Measurements from ENCODE around the gene COASY. TPM values are rescaled to one million over a fixed set of nuclear protein-coding genes. Genes with fewer than 3 reads are reported as not detected.
A peak's percentile ranks its signal among the peaks of the same experiment; 100 is the strongest.

Gene COASY
- total RNA-seq, 6 experiments from 2014 or later, result 48.1 to 70.5 (median 60.9) TPM

DNA sequence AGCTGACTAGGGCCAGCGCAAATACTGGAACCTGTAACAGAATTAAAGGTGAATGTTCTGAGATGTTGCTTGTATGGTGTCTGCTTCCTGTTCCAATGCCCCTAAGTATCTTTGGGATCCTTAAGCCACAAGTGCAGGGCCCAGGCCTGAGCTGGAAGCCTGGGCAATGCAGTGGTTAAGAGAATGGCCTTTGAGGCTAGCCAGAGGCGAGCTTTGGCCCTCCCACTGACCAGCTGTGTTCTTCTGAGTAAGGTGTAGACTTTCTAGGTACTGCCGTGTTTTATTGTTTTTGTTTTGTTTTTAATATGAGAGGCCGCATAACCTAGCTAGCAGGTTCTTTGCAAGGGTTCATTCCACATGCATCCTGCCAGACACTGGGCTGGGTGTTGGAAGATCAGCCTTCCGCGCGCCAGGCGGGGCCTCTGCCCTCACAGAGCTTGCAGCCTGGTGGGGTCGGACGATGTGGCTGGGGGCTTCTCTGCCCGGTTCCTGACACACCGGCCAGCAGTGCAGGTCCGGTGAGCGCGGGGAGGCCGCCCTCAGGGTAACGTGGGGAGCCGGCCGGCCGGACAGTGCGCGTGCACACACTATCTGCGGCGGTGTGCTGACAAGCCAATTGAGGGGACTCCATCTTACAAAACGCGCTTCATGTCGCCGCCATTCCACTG is 4.4 kb downstream of the COASY start:
- no peaks in the 10 kb centered on the region for H3K9me3 ChIP-seq
- H3K27ac ChIP-seq, result peak overlapping the region; percentile 86 to 94 (median 86)
- 20% methylated on average over 2 of the region's 28 CpGs for WGBS (ENCODE audit: insufficient coverage, low coverage, low lambda C conversion rate, missing lambda C conversion rate)
- peak overlapping the region; percentile 83 to 99 (median 98) for H3K4me3 ChIP-seq
- peaks cover 0 to 39% (median 15%) of the 10 kb centered on the region in 4 donors for H3K36me3 ChIP-seq
- ATAC-seq, result peak; percentile 3 to 34 (median 12)
- TF ChIP-seq, protein P1, sequence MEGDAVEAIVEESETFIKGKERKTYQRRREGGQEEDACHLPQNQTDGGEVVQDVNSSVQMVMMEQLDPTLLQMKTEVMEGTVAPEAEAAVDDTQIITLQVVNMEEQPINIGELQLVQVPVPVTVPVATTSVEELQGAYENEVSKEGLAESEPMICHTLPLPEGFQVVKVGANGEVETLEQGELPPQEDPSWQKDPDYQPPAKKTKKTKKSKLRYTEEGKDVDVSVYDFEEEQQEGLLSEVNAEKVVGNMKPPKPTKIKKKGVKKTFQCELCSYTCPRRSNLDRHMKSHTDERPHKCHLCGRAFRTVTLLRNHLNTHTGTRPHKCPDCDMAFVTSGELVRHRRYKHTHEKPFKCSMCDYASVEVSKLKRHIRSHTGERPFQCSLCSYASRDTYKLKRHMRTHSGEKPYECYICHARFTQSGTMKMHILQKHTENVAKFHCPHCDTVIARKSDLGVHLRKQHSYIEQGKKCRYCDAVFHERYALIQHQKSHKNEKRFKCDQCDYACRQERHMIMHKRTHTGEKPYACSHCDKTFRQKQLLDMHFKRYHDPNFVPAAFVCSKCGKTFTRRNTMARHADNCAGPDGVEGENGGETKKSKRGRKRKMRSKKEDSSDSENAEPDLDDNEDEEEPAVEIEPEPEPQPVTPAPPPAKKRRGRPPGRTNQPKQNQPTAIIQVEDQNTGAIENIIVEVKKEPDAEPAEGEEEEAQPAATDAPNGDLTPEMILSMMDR (IDR thresholded peaks at IDR 0.05), result no peak
- TF ChIP-seq POLR2A (IDR thresholded peaks at IDR 0.05), result no peak
- no peak for DNase-seq
- peaks cover 0 to 66% (median 30%) of the 10 kb centered on the region in 4 donors for H3K4me1 ChIP-seq
- intact Hi-C loops (cut with DNase I), result no loop called here
- no peaks in the 10 kb centered on the region for H3K27me3 ChIP-seq

DNA sequence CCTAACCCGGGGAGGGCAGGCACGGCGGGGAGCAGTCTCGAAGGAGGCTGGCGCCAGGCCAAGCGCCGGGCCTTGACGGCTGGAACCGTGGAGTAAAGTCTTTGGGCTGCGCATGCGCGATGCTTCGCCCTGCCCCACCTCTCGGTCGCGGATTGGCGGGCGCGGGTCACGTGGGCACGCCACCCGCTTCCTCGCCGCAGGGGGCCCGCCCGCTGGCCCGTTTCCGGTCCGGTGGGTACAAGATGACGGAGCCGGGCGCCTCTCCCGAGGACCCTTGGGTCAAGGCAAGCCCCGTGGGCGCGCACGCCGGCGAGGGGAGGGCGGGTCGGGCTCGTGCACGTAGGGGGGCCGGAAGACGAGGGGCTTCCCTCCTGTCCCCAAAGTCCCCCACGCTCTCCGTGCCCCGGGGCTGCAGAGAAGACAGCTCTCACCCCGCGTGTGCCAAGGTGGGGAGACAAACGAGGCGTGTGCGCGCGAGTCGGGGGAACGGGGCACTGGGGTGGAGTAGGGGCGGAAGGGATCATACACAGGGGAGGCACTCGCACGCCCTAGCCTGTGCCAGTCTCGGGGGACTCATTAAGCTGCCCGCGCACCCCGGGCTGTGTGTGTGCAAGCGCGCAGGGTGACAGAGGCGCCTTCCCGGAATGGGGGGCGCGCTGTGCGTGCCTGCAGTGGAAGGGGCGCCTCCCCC is 5.1 kb downstream of the COASY start, which contains the start of gene MLX:
Gene MLX, plus strand, starts transcription at position 218 of the 691 bp plus-strand sequence. Its CDS starts 25 bp downstream, at position 243.
- Histone ChIP-seq H3K27me3 (no peaks in the 10 kb centered on the region), H3K36me3 (peaks cover 0 to 46% (median 15%) of the 10 kb centered on the region in 4 donors), H3K4me1 (peaks cover 0 to 70% (median 29%) of the 10 kb centered on the region in 4 donors), H3K9me3 (no peaks in the 10 kb centered on the region), H3K4me3 (peak within 1 kb of the TSS; percentile 83 to 99 (median 98)), H3K27ac (peak within 1 kb of the TSS; percentile 86 to 94 (median 86))
- DNase-seq (peak; percentile 95 to 96 (median 96)), ATAC-seq (peak; percentile 60 to 73 (median 68))
- 0% methylated on average over 6 of the region's 72 CpGs for WGBS (ENCODE audit: insufficient coverage, low coverage, low lambda C conversion rate, missing lambda C conversion rate)
- intact Hi-C loops (cut with DNase I), result no loop called here
- TF ChIP-seq POLR2A (IDR thresholded peaks at IDR 0.05), result peak; percentile 46
- TF ChIP-seq, protein P1 (IDR thresholded peaks at IDR 0.05), result no peak

DNA sequence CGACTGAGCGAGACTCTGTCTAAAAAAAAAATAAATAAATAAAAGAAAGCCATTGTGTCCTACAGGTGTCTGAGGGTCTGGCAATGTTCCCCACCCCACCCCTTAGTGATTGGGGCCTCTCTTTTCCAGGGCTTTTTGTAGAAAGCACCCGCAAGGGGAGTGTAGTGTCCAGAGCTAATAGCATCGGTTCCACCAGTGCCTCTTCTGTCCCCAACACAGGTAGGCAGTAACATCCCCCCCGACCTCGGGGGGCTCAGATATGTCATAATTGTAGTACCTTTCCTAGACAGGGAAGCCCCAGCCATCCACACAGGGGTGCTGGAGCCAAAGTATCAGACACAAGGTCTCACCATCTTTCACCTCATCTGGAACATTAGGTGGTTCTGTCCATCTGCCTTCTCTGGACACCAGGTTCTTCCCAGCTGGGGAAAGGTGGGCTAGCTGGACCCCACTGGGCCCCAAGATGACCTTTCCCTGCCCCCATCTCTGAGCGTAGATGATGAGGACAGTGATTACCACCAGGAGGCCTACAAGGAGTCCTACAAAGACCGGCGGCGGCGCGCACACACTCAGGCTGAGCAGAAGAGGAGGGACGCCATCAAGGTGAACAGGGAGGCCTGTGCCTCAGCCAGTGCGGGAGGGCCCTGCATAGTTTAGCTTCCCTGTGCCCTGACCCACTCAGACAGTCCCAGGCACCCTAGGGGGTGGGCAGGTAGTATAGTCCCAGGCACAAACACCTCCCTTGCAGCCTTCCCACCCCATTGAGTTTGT is 6.6 kb downstream of the COASY start:
- Histone ChIP-seq H3K4me1 (peaks cover 0 to 66% (median 25%) of the 10 kb centered on the region in 4 donors), H3K36me3 (peaks cover 10 to 61% (median 27%) of the 10 kb centered on the region in 4 donors), H3K9me3 (no peaks in the 10 kb centered on the region), H3K27ac (peak overlapping the region in 2 of 3 donors; percentile 86 to 94), H3K4me3 (no peak overlapping the region), H3K27me3 (no peaks in the 10 kb centered on the region)
- DNase-seq, result no peak
- WGBS (ENCODE audit: insufficient coverage, low coverage, low lambda C conversion rate, missing lambda C conversion rate), result 50% methylated on average over 2 of the region's 14 CpGs
- no peak for ATAC-seq
- TF ChIP-seq POLR2A (IDR thresholded peaks at IDR 0.05), result no peak
- TF ChIP-seq, protein P1 (IDR thresholded peaks at IDR 0.05), result no peak
- intact Hi-C loops (cut with DNase I), result no loop called here

DNA sequence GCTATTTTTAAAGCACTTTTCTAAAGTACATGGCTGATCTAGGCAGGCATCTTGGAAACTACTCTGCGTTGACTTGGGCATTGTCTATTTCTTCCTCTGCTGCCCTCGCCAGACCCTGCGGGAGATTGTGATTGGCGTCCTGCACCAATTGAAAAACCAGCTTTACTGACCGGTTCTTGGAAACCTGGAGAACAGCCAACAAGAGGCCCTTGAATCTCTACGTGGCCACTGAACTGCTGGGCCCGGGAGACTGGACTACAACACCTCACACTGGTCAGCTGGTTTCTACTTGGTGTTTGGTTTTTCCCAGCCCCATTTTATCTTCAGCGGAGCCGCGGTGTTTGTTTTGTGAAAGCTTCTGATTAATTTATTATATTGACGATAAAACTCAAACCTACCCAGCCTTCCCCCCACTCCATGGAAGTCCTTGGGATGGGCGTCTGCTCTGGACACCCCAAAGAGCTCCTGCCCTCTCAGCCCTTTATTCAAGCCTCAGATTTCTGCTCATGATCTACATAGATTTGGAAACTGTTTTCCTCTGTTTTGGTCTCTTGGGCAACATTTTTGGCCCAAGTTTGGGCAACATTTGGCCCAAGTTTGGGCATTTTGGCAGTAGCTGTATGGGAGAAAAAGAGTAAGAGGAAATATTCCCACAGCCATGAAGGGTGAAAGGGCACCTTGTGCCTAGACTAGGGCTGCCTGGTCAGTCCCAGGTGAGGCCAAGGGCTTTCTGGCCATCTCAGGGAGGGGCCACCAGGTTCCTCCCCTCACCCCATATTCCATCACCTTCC is 9.7 kb downstream of the COASY start:
- H3K4me3 ChIP-seq, result no peak overlapping the region
- intact Hi-C loops (cut with DNase I), result no loop called here
- DNase-seq, result peak in 1 of 3 donors; percentile 62
- peak overlapping the region in 1 of 3 donors; percentile 51 for H3K27ac ChIP-seq
- 55% methylated on average over 5 of the region's 12 CpGs for WGBS (ENCODE audit: insufficient coverage, low coverage, low lambda C conversion rate, missing lambda C conversion rate)
- TF ChIP-seq, protein P1 (IDR thresholded peaks at IDR 0.05), result no peak
- TF ChIP-seq POLR2A (IDR thresholded peaks at IDR 0.05), result no peak
- H3K27me3 ChIP-seq, result no peaks in the 10 kb centered on the region
- peaks cover 0 to 35% (median 9%) of the 10 kb centered on the region in 4 donors for H3K4me1 ChIP-seq
- peaks cover 11 to 57% (median 28%) of the 10 kb centered on the region in 4 donors for H3K36me3 ChIP-seq
- no peaks in the 10 kb centered on the region for H3K9me3 ChIP-seq
- peak in 3 of 4 donors; percentile 2 to 30 (median 4) for ATAC-seq

Measured in right lobe of liver (tissue), 6 donors.